Measurements from ENCODE around the gene RNF181. TPM values are rescaled to one million over a fixed set of nuclear protein-coding genes. Genes with fewer than 3 reads are reported as not detected.

RNF181 gene
- total and polyA plus RNA-seq, 2 of the 13 experiments (the other 11 are each of a cell fraction or from before 2014, with no cell fraction given): 224 to 578 TPM

- TF ChIP-seq TOE1 (CRISPR knock-in tag; IDR thresholded peaks at IDR 0.05): no peak
- peak; percentile 50; the same call in 1 of the 2 replicates for TF ChIP-seq HDAC1 (CRISPR knock-in tag; IDR thresholded peaks at IDR 0.05)
- TF ChIP-seq, protein P1, sequence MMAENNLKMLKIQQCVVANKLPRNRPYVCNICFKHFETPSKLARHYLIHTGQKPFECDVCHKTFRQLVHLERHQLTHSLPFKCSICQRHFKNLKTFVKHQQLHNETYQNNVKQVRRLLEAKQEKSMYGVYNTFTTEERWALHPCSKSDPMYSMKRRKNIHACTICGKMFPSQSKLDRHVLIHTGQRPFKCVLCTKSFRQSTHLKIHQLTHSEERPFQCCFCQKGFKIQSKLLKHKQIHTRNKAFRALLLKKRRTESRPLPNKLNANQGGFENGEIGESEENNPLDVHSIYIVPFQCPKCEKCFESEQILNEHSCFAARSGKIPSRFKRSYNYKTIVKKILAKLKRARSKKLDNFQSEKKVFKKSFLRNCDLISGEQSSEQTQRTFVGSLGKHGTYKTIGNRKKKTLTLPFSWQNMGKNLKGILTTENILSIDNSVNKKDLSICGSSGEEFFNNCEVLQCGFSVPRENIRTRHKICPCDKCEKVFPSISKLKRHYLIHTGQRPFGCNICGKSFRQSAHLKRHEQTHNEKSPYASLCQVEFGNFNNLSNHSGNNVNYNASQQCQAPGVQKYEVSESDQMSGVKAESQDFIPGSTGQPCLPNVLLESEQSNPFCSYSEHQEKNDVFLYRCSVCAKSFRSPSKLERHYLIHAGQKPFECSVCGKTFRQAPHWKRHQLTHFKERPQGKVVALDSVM (CRISPR knock-in tag; IDR thresholded peaks at IDR 0.05): peak; percentile 38
Measured at GRCh38 chr2:85575739-85576138, 19.8 kb upstream of the RNF181 start (continued).

DNA sequence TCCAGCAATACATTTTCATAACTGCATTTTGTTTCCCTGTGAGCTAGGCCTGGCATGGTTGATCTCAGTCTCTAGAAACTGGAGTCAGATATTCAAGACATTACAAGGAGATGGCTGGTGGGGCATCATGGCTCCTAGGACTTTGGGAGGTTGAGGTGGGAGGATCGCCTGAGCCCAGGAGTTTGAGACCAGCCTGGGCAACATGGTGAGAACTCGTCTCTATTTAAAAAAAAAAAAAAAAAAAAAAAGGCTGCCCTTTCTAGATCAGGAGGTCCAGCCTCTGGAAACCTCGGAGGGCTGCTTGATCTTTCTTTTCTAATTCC is 18.5 kb upstream of the RNF181 start:
- Histone ChIP-seq H3K9me3 (ENCODE audit: low read length) (no peaks in the 10 kb centered on the region), H3K4me1 (ENCODE audit: insufficient read depth, low read length) (peaks cover 59% of the 10 kb centered on the region), H3K36me3 (replicated peaks in 1 of 2; ENCODE audit: control insufficient read depth in 1 of 2, insufficient read depth in 2 of 2, low read length in 2 of 2) (peaks cover 0 to 7% of the 10 kb centered on the region in 2 experiments; a peak in 3 of 5 replicates), H3K9ac (ENCODE audit: insufficient read depth, low read depth, low read length) (peak overlapping the region; percentile 80), H3K4me3 (replicated peaks in 1 of 3; ENCODE audit: insufficient read depth in 1 of 3, low read depth in 2 of 3, low read length in 3 of 3) (peak overlapping the region; percentile 79 to 90 (median 87)), H3K4me2 (ENCODE audit: low read depth, low read length) (peak overlapping the region; percentile 95), H2AFZ (ENCODE audit: low read length) (peak overlapping the region; percentile 84), H4K20me1 (ENCODE audit: insufficient read depth, low read length) (no peaks in the 10 kb centered on the region), H3K79me2 (ENCODE audit: insufficient read depth, low read length) (peaks cover 12% of the 10 kb centered on the region), H3K27ac (ENCODE audit: extremely low read length, insufficient read depth, low read length) (peak overlapping the region; percentile 64), H3K27me3 (ENCODE audit: control insufficient read depth in 1 of 2, insufficient read depth in 2 of 2, low read length in 2 of 2) (peaks cover 0 to 9% of the 10 kb centered on the region in 2 experiments; a peak in 2 of 5 replicates)
- BruUV-seq (replicated peaks): no TSS peak
- DNase-seq (ENCODE audit: low spot score) (no peak), FAIRE-seq (no peak), ATAC-seq (no peak)
- in situ Hi-C loops (cut with HindIII; ENCODE audit: extremely low pct_ligation_motif_present, low pct_unique_long_range_greater_than_20kb) (no loop called here), intact Hi-C loops (cut with micrococcal nuclease; ENCODE audit: unreplicated experiment) (loop anchor here (1.0 to 2.0 kb wide), 3 partner anchors 8 to 25 kb away; partner anchors contain the start of genes GGCX and TMEM150A)
- ChIA-PET POLR2A (interaction anchor here (0.7 to 12.7 kb wide), 18 partner anchors 8 to 177 kb away, joined by 4 to 201 read pairs (median 9); partner anchors contain the start of genes C2orf68, GGCX, MAT2A and RNF181), CTCF (ENCODE audit: low intra/inter-chr PET ratio, low total read pairs) (no interaction called here)
- 0% methylated on average over 3 of the region's 3 CpGs for WGBS (ENCODE audit: low lambda C conversion rate)
- TF ChIP-seq KAT7 (CRISPR knock-in tag; IDR thresholded peaks at IDR 0.05; ENCODE audit: borderline replicate concordance) (no peak), MAZ (IDR thresholded peaks at IDR 0.05; ENCODE audit: borderline replicate concordance, low read depth, low read length) (no peak), MAZ (CRISPR knock-in tag; IDR thresholded peaks at IDR 0.05; ENCODE audit: low read depth) (0 out of 2 replicates have a peak, but pooled peaks have one; percentile 31), SMAD3 (CRISPR knock-in tag; IDR thresholded peaks at IDR 0.05) (no peak), ZNF564 (CRISPR knock-in tag; IDR thresholded peaks at IDR 0.05) (no peak), AFF4 (CRISPR knock-in tag; IDR thresholded peaks at IDR 0.05) (no peak), ZNF354B (CRISPR knock-in tag; IDR thresholded peaks at IDR 0.05) (no peak), NFATC3 (CRISPR knock-in tag; IDR thresholded peaks at IDR 0.05) (0 out of 2 replicates have a peak, but pooled peaks have one; percentile 17), ZNF510 (CRISPR knock-in tag; IDR thresholded peaks at IDR 0.05; ENCODE audit: low read depth) (0 out of 2 replicates have a peak, but pooled peaks have one; percentile 12), ZNF547 (CRISPR knock-in tag; IDR thresholded peaks at IDR 0.05) (no peak), ZFP90 (CRISPR knock-in tag; IDR thresholded peaks at IDR 0.05; ENCODE audit: borderline replicate concordance) (0 out of 2 replicates have a peak, but pooled peaks have one; percentile 34), ZNF800 (CRISPR knock-in tag; IDR thresholded peaks at IDR 0.05) (0 out of 2 replicates have a peak, but pooled peaks have one; percentile 45), NR2C2 (CRISPR knock-in tag; IDR thresholded peaks at IDR 0.05; ENCODE audit: borderline replicate concordance) (no peak)
